ENCODE data around the gene SLC4A4. TPM values are rescaled to one million over a fixed set of nuclear protein-coding genes. Genes with fewer than 3 reads are reported as not detected.

Gene SLC4A4
- total RNA-seq, 1 experiment from 2014 or later = 4.8 TPM

- no peak for DNase-seq (ENCODE audit: low spot score)
These were observed 199.7 kb downstream of the SLC4A4 start for GRCh38 chr4:71538528-71538927.

DNA sequence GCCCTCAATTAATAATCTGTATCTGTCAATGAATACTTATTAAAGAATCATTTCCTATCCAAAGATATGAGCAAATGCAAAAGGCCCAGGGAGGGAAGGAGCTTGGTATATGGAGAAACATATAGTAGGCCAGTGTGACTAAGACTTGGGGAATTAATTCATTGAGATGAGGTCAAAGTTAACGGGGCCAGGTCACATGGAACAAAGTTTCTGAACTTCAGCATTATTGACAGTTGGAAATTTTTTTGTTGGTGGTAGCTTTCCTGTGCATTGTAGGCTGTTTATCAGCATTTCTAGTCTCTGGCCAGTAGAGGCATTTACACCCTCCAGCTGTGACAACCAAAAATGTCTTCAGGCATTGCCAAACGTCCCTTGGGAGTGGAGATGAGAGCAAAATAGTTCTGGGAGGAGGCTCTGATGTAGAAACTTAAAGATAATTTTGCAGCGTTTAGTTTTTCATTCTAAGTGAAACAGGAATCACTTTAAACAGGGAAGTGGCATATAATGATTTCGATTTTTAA is 202.0 kb downstream of the SLC4A4 start:
- DNase-seq (ENCODE audit: low spot score) = no peak

DNA sequence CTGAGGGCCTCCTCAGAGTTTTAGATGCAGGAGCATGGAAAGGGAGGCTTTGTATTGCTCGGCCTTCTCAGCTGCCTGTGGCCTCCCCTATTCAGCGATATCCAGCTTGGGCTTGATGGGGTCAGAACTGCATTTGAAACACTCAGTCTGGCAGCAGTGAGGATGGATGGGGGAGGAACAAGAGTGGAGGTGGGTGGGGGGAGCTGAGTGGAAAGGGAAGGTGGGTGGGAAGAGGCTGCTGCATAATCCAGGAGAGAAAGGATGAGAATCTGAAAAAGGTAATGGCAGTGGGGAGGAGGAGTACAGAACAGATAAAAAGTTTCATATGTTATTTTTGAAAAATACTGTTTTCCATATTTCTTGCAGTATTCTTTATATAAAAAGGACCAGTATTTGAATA is 202.7 kb downstream of the SLC4A4 start:
- DNase-seq (ENCODE audit: low spot score) = no peak

DNA sequence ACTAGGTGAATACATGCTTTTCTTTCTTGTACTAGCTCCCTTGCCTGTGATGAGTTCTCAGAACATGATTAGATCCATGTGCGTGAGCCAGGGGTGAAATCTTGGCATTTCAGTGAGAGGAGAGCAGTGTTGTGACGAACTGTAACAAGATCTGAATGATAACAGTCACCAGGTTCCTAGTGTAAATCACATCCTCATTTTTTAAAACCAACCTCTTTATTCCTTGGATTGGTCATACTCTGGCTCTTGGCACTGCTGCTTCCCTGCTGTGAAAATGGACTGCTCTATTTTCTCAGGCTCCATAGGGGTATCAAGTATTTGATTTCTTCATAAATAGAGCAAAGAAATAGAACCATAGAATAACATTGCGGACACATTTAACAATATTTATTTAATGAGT is 206.3 kb downstream of the SLC4A4 start:
- DNase-seq (ENCODE audit: low spot score) = no peak

DNA sequence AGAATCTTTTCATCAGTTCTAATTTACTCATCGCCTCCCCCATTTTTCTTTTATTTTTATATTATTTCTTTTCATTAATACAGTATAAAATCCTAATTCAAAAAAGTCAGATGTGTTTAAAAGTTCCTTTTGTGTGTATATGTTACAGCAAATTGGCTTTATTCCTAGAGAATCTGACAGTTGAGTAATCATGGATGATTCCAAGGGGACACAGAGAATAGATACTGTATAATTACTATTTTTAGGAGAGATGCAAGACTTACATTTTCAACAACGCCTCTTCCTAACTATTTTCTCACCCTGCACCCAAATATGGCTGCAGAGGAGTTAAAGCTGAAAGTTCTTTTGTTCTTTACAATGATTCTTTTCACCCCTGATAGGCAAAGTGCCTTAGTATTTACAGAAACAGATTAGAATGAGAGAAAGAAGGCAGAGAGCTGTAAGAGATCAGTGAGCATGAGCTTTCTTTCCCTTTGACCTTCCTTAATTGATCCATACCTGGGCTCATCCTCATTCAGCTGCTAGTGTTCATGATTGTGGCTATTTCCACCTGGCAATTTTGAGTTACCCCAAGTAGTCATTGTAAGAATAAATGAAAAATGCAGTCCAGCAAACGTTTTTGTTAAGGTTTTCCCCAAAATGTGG is 210.8 kb downstream of the SLC4A4 start:
- DNase-seq (ENCODE audit: low spot score) = no peak

DNA sequence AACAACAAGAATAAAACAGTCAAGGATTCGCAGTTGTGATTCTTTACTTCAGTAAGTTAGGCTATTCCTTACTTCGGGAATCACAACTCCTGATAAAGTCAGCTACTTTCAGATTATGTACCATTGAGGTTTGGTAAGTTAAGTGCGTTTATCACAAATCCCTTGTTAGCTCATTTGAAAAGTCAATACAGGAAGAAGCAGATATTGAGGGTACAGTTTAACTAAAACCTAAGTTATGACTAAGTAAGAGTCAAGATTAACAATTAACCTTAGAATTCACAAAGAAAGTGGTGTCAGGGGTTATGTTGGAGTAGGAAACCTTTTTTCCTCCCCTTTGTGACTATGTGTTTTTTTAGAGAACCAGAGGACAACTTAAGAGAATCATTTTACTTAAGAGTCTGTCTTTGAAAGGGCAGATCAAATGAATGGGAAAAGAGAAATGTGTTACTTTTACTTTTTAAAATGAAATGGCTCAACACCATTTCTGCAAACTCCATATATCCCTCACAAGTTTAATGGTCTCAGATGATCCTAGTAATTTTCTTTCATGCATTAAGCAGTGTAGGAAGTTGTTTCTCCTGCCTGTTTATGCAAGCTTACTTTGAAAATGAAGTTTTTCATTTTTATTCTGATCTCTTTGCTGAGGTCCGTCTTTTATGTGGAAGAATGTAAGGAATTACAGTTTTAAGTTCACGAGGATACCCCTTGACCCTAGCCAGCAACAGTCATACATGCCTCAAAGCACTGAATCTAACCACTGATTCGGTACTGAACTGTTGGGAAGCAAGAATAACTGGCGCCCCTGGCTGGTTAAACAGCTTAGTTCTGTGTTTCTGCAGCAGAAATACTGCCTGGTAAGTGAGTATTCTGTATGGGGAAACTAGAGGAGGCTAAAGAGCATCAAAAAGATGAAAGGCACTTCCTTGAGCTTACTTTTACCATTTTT is 211.7 kb downstream of the SLC4A4 start:
- DNase-seq (ENCODE audit: low spot score) = no peak

DNA sequence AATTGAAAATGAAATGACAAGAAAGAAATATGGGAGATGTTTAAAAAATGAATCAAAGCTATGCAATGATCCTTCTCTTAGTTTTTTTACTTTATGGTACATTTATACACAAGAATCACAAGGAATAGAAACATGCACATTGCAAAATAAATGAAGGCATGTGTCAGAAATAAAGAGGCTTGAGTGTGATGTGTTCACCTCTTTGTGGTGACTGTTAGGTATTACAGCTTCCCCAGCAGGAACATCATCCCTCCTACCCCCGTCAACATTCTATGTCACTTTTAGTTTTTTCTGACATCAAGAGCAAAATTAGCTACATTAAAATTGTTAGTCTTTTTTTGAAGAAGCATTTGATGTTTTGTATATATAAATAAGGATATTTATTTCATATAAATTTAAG is 214.8 kb downstream of the SLC4A4 start:
- peak; percentile 37 for DNase-seq (ENCODE audit: low spot score)

DNA sequence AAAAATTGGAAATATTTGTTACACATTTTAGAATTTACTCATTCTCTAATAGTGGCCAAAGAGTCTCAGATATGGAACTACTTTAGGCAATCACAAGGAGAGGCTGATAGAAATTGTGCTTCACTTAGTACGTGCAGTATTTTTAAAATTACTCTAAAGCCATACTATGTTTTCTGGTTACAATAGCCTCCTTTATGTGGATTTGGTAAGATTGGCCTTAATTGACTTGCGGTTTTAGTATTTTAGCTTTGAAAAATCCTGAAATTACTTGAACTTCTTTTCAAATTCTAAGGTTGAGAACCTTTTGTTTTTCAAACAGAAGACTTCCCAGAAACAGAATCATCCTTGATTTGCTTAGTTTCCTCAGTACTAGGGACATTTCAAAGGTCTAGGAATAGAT is 215.2 kb downstream of the SLC4A4 start:
- DNase-seq (ENCODE audit: low spot score) = no peak

DNA sequence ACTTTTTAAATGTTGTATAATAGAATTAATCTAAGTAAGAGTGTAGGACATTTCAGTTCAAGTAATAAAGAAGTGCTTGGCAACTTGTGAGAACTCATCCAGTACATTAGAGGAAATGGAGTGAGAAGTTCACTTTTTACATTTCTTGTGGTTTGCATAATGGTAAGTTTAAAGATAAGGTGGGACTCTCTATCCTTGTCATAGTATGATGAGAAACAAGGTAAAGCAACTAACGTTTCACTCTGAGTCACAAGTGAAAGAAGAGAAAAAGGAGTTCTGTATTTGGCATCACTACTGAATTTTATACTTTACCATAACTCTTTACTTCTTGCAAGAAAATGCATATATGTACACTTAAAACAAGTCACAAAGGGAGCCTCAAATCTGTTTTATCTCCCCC is 219.4 kb downstream of the SLC4A4 start:
- DNase-seq (ENCODE audit: low spot score) = no peak

DNA sequence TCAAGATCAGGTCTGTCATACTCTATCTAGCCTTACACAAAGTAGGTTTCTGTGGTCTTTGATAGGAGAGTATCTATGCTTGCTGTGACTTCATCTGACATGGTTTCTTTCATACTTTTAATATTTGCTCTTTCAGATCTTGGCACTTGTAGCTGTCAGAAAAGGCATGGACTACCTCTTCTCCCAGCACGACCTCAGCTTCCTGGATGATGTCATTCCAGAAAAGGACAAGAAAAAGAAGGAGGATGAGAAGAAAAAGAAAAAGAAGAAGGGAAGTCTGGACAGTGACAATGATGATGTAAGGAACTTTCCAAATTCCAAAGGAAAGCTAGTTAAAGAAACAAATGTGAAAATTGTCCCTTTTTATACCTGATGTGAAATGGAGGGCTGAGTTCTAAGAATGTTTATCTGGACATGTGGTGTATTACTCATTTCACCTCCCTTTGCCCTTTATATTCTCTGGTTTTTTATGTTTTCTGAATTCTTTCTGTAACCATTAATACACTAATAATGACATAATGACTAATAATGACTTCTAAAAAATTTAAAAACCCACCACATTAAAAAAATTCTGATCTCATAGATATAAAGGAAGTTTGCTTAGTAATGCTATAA is 221.2 kb downstream of the SLC4A4 start:
- DNase-seq (ENCODE audit: low spot score) = peak; percentile 15

GRCh38 chr4:71564775-71565174 is 226.0 kb downstream of the SLC4A4 start:
- no peak for DNase-seq (ENCODE audit: low spot score)

- DNase-seq (ENCODE audit: low spot score) = no peak
These were observed 228.0 kb downstream of the SLC4A4 start for GRCh38 chr4:71566856-71567255.

GRCh38 chr4:71568131-71568530 is 229.3 kb downstream of the SLC4A4 start:
- no peak for DNase-seq (ENCODE audit: low spot score)

DNA sequence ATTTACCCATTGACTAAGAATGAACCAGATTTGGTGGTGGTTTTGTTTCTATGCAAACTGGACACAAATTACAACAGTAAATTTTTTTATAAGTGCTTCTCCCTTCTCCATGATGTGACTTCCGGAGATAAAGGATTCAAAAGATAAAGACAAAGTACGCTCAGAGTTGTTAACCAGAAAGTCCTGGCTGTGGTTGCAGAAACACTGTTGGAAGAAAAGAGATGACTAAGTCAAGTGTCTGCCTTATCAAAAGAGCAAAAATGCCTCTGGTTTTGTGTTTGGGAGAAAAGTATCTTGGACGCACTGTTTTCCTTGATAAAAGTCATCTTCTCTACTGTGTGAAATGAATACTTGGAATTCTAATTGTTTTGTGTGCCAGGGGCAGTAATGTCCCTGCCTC is 231.7 kb downstream of the SLC4A4 start:
- DNase-seq (ENCODE audit: low spot score) = no peak

DNA sequence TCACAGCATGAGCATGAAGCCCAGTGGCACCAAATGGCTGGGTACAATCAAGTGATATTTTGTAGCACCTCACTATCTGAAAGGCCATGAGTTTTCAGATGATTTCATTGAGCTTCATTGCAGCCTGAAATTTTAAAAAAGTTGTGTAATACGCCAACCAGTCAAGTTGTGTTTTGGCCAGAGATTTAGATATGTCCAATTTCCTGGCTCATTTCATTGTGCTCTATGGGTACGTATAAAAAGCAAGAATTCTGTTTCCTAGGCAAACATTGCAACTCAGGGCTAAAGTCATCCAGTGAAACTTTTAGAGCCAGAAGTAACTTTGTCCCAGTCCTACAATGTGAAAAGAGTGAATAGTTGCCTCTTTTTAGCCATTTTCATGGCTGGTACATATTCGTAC is 232.5 kb downstream of the SLC4A4 start:
- no peak for DNase-seq (ENCODE audit: low spot score)

- no peak for DNase-seq (ENCODE audit: low spot score)
These were observed 245.2 kb downstream of the SLC4A4 start for GRCh38 chr4:71583971-71584370.

DNA sequence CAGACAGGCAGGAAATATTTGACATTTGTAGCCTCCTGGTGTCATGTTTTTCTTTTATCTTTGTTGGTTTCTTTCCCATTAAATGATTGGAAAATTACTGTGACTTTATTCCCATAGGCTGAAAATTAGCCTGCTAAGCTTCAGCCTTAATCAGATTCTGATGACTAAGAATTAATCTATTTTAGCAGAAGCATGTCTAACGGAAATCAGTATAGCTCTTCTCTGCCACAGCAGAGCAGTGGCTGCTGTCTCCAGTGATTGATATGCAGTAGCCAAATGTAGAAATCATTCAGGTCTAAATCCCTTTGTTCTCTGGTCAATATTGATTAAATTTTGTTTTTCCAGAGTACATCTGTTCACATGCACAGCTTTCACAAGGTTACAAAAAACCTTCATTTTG is 245.8 kb downstream of the SLC4A4 start:
- DNase-seq (ENCODE audit: low spot score) = no peak

- DNase-seq (ENCODE audit: low spot score) = no peak
These were observed 247.4 kb downstream of the SLC4A4 start for GRCh38 chr4:71586087-71586763.

DNA sequence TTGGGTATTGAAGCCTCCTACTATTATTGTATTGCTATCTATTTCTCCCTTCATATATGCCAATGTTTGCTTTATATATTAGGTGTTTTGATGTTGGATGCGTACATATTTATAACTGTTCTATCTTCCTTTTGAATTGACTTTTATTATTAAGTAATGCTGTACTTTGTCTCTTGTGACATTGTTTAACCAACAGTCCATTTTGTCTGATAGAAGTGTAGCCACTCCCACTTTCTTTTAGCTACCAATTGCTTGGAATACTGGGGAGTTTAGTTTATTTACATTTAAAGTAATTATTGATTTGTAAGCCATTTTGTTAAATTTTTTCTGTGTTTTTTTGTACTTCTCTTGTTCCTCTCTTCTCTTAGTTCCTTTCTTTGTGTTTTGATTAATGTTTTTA is 249.2 kb downstream of the SLC4A4 start:
- no peak for DNase-seq (ENCODE audit: low spot score)

GRCh38 chr4:71592793-71593192 is 254.0 kb downstream of the SLC4A4 start:
- no peak for DNase-seq (ENCODE audit: low spot score)

DNA sequence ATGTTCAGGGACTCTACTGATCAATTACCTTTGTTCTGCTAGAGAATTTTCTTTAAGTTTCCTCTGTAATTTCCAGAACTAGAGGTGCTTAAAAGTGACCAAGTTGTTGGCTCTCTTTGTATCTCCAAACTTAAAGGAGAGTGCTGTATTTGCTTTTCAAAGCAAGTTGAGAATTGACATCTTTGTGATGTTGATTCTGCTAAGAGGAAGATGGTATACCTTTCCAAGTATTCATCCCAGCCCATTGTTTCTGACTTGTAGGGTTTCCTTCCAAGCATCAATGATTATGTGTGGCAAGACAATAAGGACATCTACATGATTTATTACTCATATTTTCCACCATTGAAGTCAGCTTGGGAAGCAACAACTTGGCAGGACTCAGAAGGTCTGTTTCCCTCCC is 254.5 kb downstream of the SLC4A4 start:
- DNase-seq (ENCODE audit: low spot score) = no peak

GRCh38 chr4:71595576-71596108 is 256.8 kb downstream of the SLC4A4 start:
- DNase-seq (ENCODE audit: low spot score) = peak; percentile 37

Data from H4 (cell line).